Hypothalamus (tissue), 51 donors: Measurements from ENCODE around the gene ARHGAP21.

Experiments used
- DNase-seq, 51 donors: peaks; one replicate each; lab custom pipeline; 2025; lab: John Stamatoyannopoulos, UW

The ARHGAP21 gene

DNA sequence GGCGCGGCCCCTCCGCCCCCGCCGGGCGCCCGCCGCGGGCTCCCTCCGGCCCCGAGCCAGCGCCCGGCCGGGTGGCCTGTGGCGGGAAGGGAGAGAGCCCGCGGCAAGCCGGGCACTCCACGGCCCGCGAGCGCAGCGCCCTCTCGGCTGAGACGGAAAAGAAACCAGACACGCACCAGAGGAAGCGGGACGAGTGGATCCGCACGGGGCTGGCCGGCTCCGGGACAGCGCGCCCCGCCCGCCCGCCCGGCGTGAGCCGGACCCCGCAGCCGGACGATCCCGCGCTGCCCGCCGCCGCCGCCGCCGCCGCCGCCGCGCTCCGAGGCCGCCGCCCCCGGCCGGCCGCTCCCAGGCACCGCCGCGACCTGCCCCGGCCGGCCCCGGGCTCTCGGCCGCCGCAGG is 300 bp downstream of the ARHGAP21 start:
- peak in 7 of 51 donors; percentile 50 to 71 (median 64) for DNase-seq

- peak in 43 of 51 donors; percentile 13 to 78 (median 56) for DNase-seq
Measured at GRCh38 chr10:24722676-24723385, 856 bp downstream of the ARHGAP21 start.

- DNase-seq, result peak in 1 of 51 donors; percentile 80
Measured at GRCh38 chr10:24722131-24722675, 1.5 kb downstream of the ARHGAP21 start.

DNA sequence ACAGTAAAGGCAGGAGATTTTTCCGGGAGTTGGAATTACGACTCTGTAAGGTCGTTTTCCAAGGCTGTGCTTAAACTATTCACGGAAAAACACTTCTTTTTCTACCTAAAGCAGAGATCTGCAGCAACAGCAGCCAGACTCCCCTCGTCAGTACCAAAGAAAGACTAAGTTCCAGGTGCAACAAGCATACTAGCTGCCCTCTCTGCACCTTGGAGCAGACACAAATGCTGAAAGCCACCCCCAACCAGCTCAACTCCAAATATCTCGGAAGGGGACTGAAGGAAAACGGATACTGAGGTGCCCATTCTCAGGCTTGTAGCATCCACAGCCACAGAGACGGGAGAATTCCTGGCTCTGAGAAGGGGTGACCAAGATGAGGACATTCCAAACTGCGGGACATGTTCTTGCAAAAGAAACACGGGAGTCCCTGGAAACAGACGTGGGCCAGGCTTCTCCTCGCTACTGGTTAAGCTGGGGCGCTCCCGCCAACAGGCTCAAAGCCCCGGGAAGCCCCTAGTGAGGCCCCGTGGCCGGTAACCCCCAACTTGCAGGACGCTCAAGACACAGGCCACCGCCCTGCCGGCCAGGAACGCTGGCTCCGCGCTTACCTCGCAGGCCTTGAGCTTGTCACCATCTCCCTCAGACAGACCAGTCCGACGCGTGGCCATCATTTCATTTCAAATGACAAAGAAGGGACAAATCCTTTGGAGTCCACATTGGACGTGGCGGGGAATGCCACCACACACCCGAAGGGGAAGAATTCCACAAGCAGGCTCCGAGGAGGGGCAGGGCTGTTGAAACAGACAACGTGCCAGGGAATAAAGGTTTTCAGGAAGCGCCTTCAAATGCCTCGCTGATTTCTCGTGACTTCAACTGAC is 2.2 kb downstream of the ARHGAP21 start:
- peak in 30 of 51 donors; percentile 14 to 77 (median 30) for DNase-seq

- no peak for DNase-seq
Measured at GRCh38 chr10:24720096-24720495, 3.6 kb downstream of the ARHGAP21 start.

DNA sequence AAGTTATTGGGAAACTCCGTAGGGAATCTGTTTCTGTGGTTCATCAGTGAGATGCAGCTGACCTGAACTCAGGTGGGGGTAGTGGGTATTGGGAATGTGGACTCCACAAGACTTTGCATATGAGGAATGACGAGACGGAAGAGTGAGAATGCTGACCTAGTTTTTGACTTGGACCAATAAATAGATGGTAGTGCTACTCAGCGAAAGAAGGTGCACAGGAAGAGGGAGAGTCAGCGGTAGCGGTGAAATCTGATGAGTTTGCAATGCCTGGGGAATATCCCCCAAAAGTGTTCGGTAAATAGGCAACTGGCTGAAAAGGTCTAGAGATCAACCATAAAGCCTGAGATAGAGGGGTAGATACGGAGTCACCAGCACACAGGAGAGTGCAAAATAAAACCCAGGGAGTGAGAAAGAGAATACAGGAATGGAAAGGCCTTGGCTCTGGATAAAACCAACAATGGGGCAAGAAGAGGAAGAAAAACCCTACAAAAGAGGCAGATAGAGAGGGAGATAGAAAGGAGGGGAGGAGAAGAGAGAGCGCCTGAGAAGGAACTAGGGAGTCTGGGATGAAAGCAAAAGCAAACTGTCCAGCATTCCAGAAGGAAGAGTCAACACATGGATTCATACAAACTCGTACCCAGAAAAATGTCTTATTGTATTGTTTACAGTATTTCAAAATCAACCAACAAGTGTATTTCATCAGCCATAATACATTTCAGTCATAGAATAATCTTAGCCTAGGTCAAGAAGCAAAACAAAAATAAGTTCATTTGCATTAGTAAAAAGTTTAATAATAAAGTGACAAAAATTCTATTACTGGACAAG is 5.4 kb downstream of the ARHGAP21 start:
- DNase-seq, result no peak

DNA sequence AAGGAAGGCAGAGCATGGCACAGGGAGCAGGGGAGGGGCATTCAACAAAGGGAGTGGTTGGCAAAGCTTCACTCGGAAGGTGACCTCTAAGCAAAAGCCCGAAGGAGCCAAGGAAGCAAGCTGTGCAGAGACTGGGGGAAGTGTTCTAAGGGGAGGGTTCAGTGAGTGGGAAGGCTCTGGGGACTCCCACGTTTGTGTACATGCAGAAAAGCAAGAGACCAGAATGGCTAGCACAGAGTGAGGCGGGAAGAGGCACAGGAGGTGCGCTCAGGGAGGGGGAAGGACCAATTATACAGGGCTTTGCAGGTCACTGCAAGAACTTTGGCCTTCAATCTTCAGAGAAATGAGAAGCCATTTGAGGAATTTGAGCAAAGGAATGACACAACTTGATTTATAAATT is 7.4 kb downstream of the ARHGAP21 start:
- peak in 1 of 51 donors; percentile 20 for DNase-seq

- no peak for DNase-seq
Measured at GRCh38 chr10:24715246-24715769, 8.4 kb downstream of the ARHGAP21 start.

GRCh38 chr10:24713086-24713485 is 10.6 kb downstream of the ARHGAP21 start:
- DNase-seq, result peak in 1 of 51 donors; percentile 6

DNA sequence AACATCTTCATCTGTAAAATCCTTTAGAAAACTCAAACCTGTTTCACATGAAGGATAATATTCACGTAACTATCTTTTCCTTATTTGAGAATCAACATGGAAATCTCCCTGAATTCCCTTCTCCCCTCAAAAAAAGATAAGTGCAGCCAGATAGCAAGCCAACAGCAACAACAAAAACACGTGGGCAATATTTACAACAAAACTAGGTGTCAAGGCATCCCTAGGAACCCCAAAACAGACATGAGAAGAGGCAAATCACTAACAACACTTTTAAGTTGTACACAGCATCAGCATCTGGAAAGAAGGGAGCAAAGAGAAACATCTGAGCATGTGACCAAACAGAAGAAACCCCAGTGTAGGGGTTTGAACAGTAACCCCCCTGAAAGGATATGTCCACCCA is 12.2 kb downstream of the ARHGAP21 start:
- DNase-seq, result no peak

DNA sequence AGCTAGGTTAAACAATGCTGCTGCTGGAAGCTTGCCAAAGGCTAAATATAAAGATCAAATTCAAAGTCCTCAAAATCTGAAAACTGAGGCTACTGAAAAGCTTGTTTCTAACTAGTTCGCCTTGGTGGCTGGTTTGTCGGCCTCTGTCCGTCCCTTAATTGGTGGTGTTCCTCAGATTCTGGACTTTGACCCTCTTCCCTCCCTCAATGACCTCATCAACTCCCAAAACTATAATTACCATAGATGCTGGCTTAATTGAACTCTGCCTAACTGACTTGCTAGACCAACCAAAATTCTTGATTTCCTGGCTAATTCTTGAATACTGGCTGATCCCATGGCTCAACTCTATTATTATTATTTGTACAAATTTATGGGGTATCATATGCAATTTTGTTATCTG is 15.6 kb downstream of the ARHGAP21 start:
- no peak for DNase-seq

GRCh38 chr10:24707445-24707844 is 16.2 kb downstream of the ARHGAP21 start:
- DNase-seq, result peak in 1 of 51 donors; percentile 60

DNA sequence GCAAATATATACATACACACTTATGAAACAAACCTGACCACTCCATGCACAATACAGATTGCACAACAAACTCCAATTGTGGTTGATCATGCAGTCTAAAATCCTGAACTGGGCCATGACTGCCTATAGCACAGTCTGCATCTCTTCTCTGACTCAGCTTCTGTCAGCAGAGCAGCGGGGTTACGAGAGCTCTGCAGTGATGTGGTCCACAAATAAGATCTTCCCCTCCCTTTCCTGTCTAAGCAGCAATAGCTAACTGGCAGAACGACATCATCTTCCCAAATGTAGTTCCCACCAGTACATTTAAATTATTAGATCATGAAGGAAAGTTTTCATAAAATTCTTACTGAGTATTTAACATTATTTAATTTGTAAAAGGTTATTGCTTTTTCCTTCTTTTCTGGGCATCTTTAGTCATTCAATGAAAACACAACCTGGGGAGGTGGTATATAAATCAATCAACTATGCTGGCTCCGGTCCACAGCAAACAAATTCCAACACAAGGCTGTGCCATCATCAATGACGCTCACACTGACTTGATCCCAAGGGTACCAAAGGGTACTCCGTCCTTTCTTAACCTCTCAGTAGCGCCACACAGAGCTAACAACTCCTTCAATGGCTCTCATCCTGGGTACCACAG is 17.1 kb downstream of the ARHGAP21 start:
- peak in 15 of 51 donors; percentile 6 to 51 (median 20) for DNase-seq

DNA sequence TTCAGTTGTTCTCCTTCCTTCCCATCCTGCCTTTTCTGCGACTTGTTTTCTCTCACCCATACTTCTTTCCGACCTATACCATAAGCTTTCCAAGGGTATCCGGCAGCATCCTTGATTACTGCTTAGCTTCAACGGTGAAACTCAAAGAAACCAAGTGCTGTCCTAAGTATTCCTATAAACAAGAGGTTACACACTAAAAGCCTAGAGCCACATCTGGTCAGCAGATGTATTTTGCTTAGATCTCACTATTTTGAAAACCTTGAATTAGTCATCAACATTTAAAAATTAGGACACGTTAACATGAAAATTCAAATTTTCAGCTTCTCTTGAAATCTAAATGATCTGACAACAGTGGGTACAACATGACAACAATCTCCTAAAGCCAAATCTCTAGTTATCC is 20.0 kb downstream of the ARHGAP21 start:
- DNase-seq, result no peak

DNA sequence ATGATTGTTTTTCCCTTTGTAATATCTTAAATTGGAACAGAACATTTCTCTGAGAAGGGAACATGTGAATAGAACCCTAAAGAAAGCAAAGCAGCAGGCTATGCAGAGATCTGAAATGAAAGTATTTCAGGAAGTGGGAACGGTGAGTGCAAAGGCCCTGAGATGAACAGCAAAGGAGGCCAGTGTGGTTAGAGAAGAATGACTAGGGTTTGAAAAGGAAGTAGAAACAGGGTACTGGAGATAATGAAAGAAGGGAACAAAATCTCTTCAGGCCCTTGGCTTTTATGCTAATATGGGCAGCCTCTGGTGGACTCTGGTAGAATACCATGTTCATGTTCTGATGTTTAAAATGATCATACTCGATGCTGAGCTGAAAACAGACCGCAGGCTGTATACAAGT is 22.2 kb downstream of the ARHGAP21 start:
- DNase-seq, result no peak

DNA sequence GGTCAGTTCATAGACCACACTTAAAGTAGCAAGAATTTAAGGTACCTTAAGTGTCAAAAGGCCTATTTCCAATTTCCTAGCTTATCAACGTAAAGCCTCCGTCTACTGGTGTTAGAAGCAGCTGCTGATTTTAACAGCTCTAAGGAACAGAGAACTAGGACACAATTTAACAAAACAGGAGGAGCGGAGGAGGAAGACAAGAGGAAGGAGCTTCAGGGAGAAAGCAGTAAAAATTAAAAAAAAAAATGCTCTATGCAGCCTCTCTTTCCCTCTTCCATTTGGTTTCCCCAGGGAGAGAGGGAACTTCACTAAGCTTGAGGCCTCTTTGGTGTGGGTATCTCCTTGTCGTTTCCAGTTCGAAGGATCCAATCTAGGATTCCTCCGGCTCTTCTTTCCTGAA is 22.7 kb downstream of the ARHGAP21 start:
- DNase-seq, result peak in 1 of 51 donors; percentile 9

- no peak for DNase-seq
Measured at GRCh38 chr10:24698270-24698669, 25.4 kb downstream of the ARHGAP21 start.

- no peak for DNase-seq
Measured at GRCh38 chr10:24697080-24697479, 26.6 kb downstream of the ARHGAP21 start.

- DNase-seq, result no peak
Measured at GRCh38 chr10:24695452-24695851, 28.2 kb downstream of the ARHGAP21 start.

DNA sequence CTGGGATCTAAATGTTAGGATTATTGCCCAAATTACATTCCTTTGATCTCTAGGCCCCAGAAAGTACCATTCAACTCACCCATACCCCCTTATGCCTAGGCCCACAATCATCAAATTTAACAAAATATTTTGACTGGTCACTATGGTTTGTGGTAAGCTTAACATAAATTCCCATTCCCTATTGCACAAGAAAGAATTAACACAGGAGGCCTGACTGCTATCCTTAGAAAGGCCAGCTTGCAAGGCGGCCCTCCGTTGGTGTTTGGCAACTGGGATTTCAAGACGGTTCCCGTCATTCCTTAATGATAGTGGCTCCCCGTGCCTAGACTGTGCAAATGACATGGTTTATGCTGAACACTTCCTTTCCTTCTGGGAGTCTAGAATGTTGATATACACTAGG is 29.6 kb downstream of the ARHGAP21 start:
- DNase-seq, result no peak
